Esophagus muscularis mucosa (tissue), 4 donors: Measurements from ENCODE around the gene PCDH9. TPM values are rescaled to one million over a fixed set of nuclear protein-coding genes. Genes with fewer than 3 reads are reported as not detected.

Experiments
- DNase-seq: peaks from one replicate; pipeline ENCODE4 v3.0.0-alpha.2; 2017; ENCODE audit errors: extremely low spot score
- H3K27ac ChIP-seq, 4 donors: fragments of 200-600 bp; sonication (generic); replicated peaks in 1 of 4; 1 replicate in 3 of 4; 2 replicates in 1 of 4; pipeline ENCODE4 v1.5.1; 2016 to 2019; ENCODE audit warnings: mild to moderate bottlenecking in 1 of 4
- H3K27me3 ChIP-seq, 4 donors: fragments of 200-600 bp; sonication (generic); one replicate each; pipeline versions ENCODE4 v1.5.1 to v1.6.0; 2016 to 2019
- H3K36me3 ChIP-seq, 4 donors: fragments of 200-600 bp; sonication (generic); one replicate each; pipeline ENCODE4 v1.5.1; 2016 to 2019
- H3K4me1 ChIP-seq, 4 donors: fragments of 200-600 bp; sonication (generic); one replicate each; pipeline ENCODE4 v1.5.1; 2016 to 2019
- H3K4me3 ChIP-seq, 4 donors: fragments of 200-600 bp; sonication (generic); 1 replicate in 2 of 4; 2 replicates in 2 of 4; pipeline ENCODE4 v1.5.1; 2016 to 2019; ENCODE audit warnings: mild to moderate bottlenecking in 4 of 4, moderate library complexity in 1 of 4
- H3K9me3 ChIP-seq, 4 donors: fragments of 200-600 bp; sonication (generic); 1 replicate in 3 of 4; 2 replicates in 1 of 4; pipeline ENCODE4 v1.5.1; 2016 to 2019
- CTCF ChIP-seq, 3 experiments: fragments of 200-600 bp in 2 of 3; fragments of 450-650 bp in 1 of 3; sonication (generic) in 2 of 3; IDR thresholded peaks; one replicate each; pipeline ENCODE4 v1.5.1; 2017 to 2019; ENCODE audit warnings: antibody characterized with exemption in 3 of 3, mild to moderate bottlenecking in 2 of 3, moderate library complexity in 1 of 3
- EP300 ChIP-seq: sonication (generic); formaldehyde crosslinking; IDR thresholded peaks from one replicate; pipeline ENCODE4 v1.6.1; 2017; ENCODE audit warnings: antibody characterized with exemption
- POLR2A ChIP-seq: fragments of 450-650 bp; IDR thresholded peaks from one replicate; pipeline ENCODE4 v1.6.1; 2017; ENCODE audit warnings: antibody characterized with exemption, moderate library complexity, mild to moderate bottlenecking, low read depth
- POLR2AphosphoS5 ChIP-seq, 2 donors: sonication (generic); formaldehyde crosslinking; IDR thresholded peaks; one replicate each; pipeline ENCODE4 v1.6.1; 2017; ENCODE audit warnings: antibody characterized with exemption in 2 of 2
- WGBS: methylation state at CpG from one replicate; pipeline ENCODE4 v1.1.5; 2018; 5-methylcytosine and 5-hydroxymethylcytosine counted together
- intact Hi-C: fragments of 100-400 bp; cut with DNase I; formaldehyde crosslinking; loops from one replicate; pipeline ENCODE4 v1.15.1; 2023
- total RNA-seq, 4 donors: library from RNA; depleted of rRNA; stranded (reverse); fragments of >200 nt; gene quantifications; one replicate each; pipeline versions ENCODE4 v1.1.0 to v1.2.1, GENCODE V29; 2016

The PCDH9 gene
- total RNA-seq, 4 donors from 2014 or later, result 33.8 to 81.8 (median 49.1) TPM

- no peak for DNase-seq
- TF ChIP-seq POLR2A (no peak), EP300 (no peak)
- intact Hi-C loops, result no loop called here
- Histone ChIP-seq H3K4me1 (no peaks in the 10 kb centered on the region), H3K4me3 (no peak overlapping the region), H3K9me3 (no peaks in the 10 kb centered on the region), H3K36me3 (no peaks in the 10 kb centered on the region), H3K27ac (no peak overlapping the region), H3K27me3 (no peaks in the 10 kb centered on the region)
- WGBS, result 94% methylated on average over 1 of the region's 1 CpG
Observed at GRCh38 chr13:67014399-67014798, 215.7 kb downstream of the PCDH9 start.

GRCh38 chr13:67013709-67014108 lies 216.4 kb downstream of the PCDH9 start:
- Histone ChIP-seq H3K36me3 (no peaks in the 10 kb centered on the region), H3K4me1 (no peaks in the 10 kb centered on the region), H3K27ac (no peak overlapping the region), H3K9me3 (no peaks in the 10 kb centered on the region), H3K27me3 (no peaks in the 10 kb centered on the region), H3K4me3 (no peak overlapping the region)
- WGBS, result 80% methylated on average over 2 of the region's 2 CpGs
- intact Hi-C loops, result no loop called here
- no peak for DNase-seq
- TF ChIP-seq POLR2AphosphoS5 (IDR thresholded peaks at IDR 0.05) (no peak), POLR2A (no peak), EP300 (no peak), CTCF (IDR thresholded peaks at IDR 0.05) (no peak)

DNA sequence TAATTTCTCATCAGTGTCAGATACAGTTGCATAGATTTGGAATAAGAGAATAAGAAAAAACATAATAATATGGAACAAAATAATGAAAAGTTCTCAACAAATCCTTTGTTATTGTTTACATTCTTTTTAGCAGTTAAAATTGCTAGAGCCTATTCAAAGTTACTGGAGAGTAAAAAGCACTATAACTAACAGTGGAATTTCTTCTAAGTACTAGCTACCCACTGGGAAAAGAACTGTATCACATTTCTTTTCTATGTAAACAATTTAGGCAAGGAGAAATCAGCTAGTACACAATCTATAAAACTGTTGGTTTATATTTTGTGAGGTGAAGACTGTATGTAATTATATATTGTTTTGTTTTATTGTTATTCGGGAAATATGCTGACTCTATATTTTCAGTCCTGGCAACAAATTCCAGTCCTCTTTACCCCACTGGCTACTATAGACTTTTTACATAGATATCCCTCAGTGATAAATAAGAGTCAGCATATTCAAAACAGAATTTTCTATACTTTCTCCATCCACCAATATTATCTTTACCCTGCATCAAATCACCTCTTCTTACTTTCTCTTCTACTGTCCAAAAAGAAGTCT lies 222.0 kb downstream of the PCDH9 start:
- TF ChIP-seq EP300, result no peak
- Histone ChIP-seq H3K36me3 (no peaks in the 10 kb centered on the region), H3K27me3 (no peaks in the 10 kb centered on the region), H3K27ac (no peak overlapping the region), H3K4me3 (no peak overlapping the region), H3K9me3 (no peaks in the 10 kb centered on the region), H3K4me1 (no peaks in the 10 kb centered on the region)
- intact Hi-C loops, result no loop called here
- no peak for DNase-seq
- 85% methylated on average over 1 of the region's 1 CpG for WGBS

GRCh38 chr13:67004511-67004910 lies 225.6 kb downstream of the PCDH9 start:
- H3K27ac ChIP-seq, result no peak overlapping the region
- no peaks in the 10 kb centered on the region for H3K27me3 ChIP-seq
- TF ChIP-seq EP300 (no peak), POLR2AphosphoS5 (IDR thresholded peaks at IDR 0.05) (no peak), POLR2A (no peak), CTCF (IDR thresholded peaks at IDR 0.05) (no peak)
- no peaks in the 10 kb centered on the region for H3K4me1 ChIP-seq
- H3K9me3 ChIP-seq, result no peaks in the 10 kb centered on the region
- intact Hi-C loops, result no loop called here
- WGBS, result 100% methylated on average over 1 of the region's 1 CpG
- no peaks in the 10 kb centered on the region for H3K36me3 ChIP-seq
- no peak for DNase-seq
- no peak overlapping the region for H3K4me3 ChIP-seq

DNA sequence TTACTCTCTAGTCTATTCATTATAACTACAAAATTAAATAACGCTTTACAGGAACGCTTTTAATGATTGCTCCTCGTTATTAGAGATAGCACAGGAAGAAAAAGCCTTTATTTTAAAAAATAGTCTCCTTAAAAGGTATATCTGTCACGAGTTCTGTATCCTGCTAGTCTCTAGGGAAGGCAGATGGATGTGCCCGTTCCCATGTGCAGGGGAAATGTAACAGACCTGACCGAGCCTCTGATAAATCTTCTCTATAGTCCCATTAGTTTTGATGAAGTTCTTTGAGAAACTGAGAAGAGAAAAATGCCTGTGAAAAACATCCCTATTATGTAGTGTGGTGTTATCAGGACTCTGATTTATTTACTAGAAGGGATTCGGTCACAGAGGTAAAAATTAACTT lies 226.4 kb downstream of the PCDH9 start:
- no peaks in the 10 kb centered on the region for H3K4me1 ChIP-seq
- WGBS, result 84% methylated on average over 7 of the region's 7 CpGs
- H3K4me3 ChIP-seq, result no peak overlapping the region
- DNase-seq, result no peak
- intact Hi-C loops, result no loop called here
- H3K27me3 ChIP-seq, result no peaks in the 10 kb centered on the region
- no peaks in the 10 kb centered on the region for H3K36me3 ChIP-seq
- no peak overlapping the region for H3K27ac ChIP-seq
- TF ChIP-seq EP300, result no peak
- no peaks in the 10 kb centered on the region for H3K9me3 ChIP-seq

GRCh38 chr13:67001363-67001762 lies 228.8 kb downstream of the PCDH9 start:
- Histone ChIP-seq H3K36me3 (no peaks in the 10 kb centered on the region), H3K9me3 (no peaks in the 10 kb centered on the region), H3K27ac (no peak overlapping the region), H3K4me3 (no peak overlapping the region), H3K4me1 (no peaks in the 10 kb centered on the region), H3K27me3 (no peaks in the 10 kb centered on the region)
- no peak for DNase-seq
- WGBS, result 93% methylated on average over 5 of the region's 5 CpGs
- intact Hi-C loops, result no loop called here
- TF ChIP-seq EP300 (no peak), POLR2AphosphoS5 (IDR thresholded peaks at IDR 0.05) (no peak)

DNA sequence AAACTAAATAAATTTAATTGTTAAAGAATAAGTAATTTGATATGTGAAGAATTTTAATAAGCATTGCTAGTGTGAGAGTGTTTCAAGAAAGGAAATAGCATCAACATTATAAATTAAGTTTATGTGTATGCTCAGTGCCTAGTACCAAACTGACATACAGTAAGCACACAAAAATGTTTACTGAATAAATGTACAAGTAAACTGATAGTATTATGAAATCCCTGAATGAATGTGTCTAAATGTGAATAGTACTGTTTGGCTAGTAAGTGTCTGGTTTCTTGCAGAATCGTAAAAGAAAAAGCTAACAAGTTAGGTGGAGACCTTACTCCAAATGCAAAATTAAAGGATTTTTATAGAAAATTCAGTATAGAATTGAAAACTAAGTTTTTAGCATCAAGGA lies 233.6 kb downstream of the PCDH9 start:
- H3K27ac ChIP-seq, result no peak overlapping the region
- no peaks in the 10 kb centered on the region for H3K9me3 ChIP-seq
- TF ChIP-seq CTCF (IDR thresholded peaks at IDR 0.05) (no peak), EP300 (no peak), POLR2AphosphoS5 (IDR thresholded peaks at IDR 0.05) (no peak), POLR2A (no peak)
- no peaks in the 10 kb centered on the region for H3K36me3 ChIP-seq
- DNase-seq, result no peak
- whole genome bisulfite sequencing, result 97% methylated on average over 1 of the region's 1 CpG
- H3K4me1 ChIP-seq, result peaks cover 0 to 29% (median 28%) of the 10 kb centered on the region in 4 donors
- intact Hi-C loops, result loop anchor here (10.0 kb wide), 1 partner anchor 228 kb away; no protein-coding TSS in a partner anchor
- H3K4me3 ChIP-seq, result no peak overlapping the region
- H3K27me3 ChIP-seq, result no peaks in the 10 kb centered on the region
